Testis (tissue), 3 donors: ENCODE results near the gene IGSF6. TPM values are rescaled to one million over a fixed set of nuclear protein-coding genes. Genes with fewer than 3 reads are reported as not detected.

Experiments used
- DNase-seq: peaks from one replicate; pipeline ENCODE4 v3.0.0-alpha.2; 2019
- H3K27ac ChIP-seq, 2 donors: fragments of 200-600 bp; sonication (generic); one replicate each; pipeline ENCODE4 v1.5.1; 2019
- H3K27me3 ChIP-seq: fragments of 200-600 bp; sonication (generic); one replicate; pipeline ENCODE4 v1.5.1; 2019
- H3K36me3 ChIP-seq: fragments of 200-600 bp; sonication (generic); one replicate; pipeline ENCODE4 v1.5.1; 2017; ENCODE audit warnings: low read depth; ENCODE audit errors: missing control alignments
- H3K4me1 ChIP-seq: fragments of 200-600 bp; sonication (generic); one replicate; pipeline ENCODE4 v1.5.1; 2019
- H3K4me3 ChIP-seq, 2 donors: fragments of 200-600 bp; sonication (generic); one replicate each; pipeline ENCODE4 v1.5.1; 2017 to 2019
- H3K9me3 ChIP-seq: fragments of 200-600 bp; sonication (generic); one replicate; pipeline ENCODE4 v1.5.1; 2017
- CTCF ChIP-seq, 3 experiments: fragments of 450-650 bp in 2 of 3; fragments of 200-600 bp in 1 of 3; sonication (generic) in 1 of 3; IDR thresholded peaks; one replicate each; pipeline ENCODE4 v1.5.1; 2016 to 2019; ENCODE audit warnings: antibody characterized with exemption in 3 of 3, mild to moderate bottlenecking in 2 of 3, moderate library complexity in 1 of 3
- POLR2A ChIP-seq: fragments of 450-650 bp; IDR thresholded peaks from one replicate; pipeline ENCODE4 v1.6.1; 2017; ENCODE audit warnings: antibody characterized with exemption, mild to moderate bottlenecking, moderate library complexity
- WGBS, 2 donors: methylation state at CpG; one replicate each; pipeline ENCODE4 v1.1.5; 2018; 5-methylcytosine and 5-hydroxymethylcytosine counted together
- intact Hi-C: fragments of 100-400 bp; cut with DNase I; formaldehyde crosslinking; loops from one replicate; pipeline ENCODE4 v1.15.1; 2023; ENCODE audit warnings: low total_unique reads
- polyA plus RNA-seq: library from polyadenylated mRNA; stranded (reverse); fragments of 350-450 nt; fragmentation: Illumina TruSeq; extraction: RNeasy Lipid Tissue Mini Kit (QIAGEN cat#74804); gene quantifications from one replicate; pipeline ENCODE4 v1.2.3, GENCODE V29; 2014; ENCODE audit warnings: low read depth, low replicate concordance; ENCODE audit not compliant: insufficient read depth
- total RNA-seq, 2 donors: library from RNA; depleted of rRNA; stranded (reverse); fragments of >200 nt; gene quantifications; one replicate each; pipeline ENCODE4 v1.2.3, GENCODE V29; 2016

The IGSF6 gene
- total and polyA plus RNA-seq, 3 donors from 2014 or later, result 0.81 to 1.4 TPM; not detected in 1

- no peaks in the 10 kb centered on the region for H3K36me3 ChIP-seq
- intact Hi-C loops, result no loop called here
- no peak overlapping the region for H3K4me3 ChIP-seq
- no peaks in the 10 kb centered on the region for H3K27me3 ChIP-seq
- TF ChIP-seq POLR2A, result no peak
- TF ChIP-seq CTCF (IDR thresholded peaks at IDR 0.05), result no peak
- 88 to 93% methylated on average over 10 of the region's 10 CpGs for WGBS, 2 donors
- H3K27ac ChIP-seq, result no peak overlapping the region
- H3K4me1 ChIP-seq, result no peaks in the 10 kb centered on the region
- no peak for DNase-seq
- H3K9me3 ChIP-seq, result no peaks in the 10 kb centered on the region
These were observed 12.5 kb upstream of the IGSF6 start for GRCh38 chr16:21664801-21665492.

GRCh38 chr16:21663889-21664647 is 11.7 kb upstream of the IGSF6 start, which contains the start of gene OTOA:
Gene OTOA, plus strand, starts transcription at chr16:21663968. Its CDS starts 14,547 bp downstream, at chr16:21678515.
- intact Hi-C loops, result no loop called here
- 9 to 15% methylated on average over 20 to 45 of the region's 45 CpGs for WGBS, 2 donors
- Histone ChIP-seq H3K4me1 (no peaks in the 10 kb centered on the region), H3K27me3 (no peaks in the 10 kb centered on the region), H3K36me3 (no peaks in the 10 kb centered on the region), H3K27ac (no peak within 1 kb of the TSS), H3K9me3 (no peaks in the 10 kb centered on the region), H3K4me3 (peak within 1 kb of the TSS; percentile 26 to 36)
- TF ChIP-seq CTCF (IDR thresholded peaks at IDR 0.05), result no peak
- no peak for TF ChIP-seq POLR2A
- no peak for DNase-seq

GRCh38 chr16:21659124-21659523 is 6.7 kb upstream of the IGSF6 start:
- no peak for DNase-seq
- Histone ChIP-seq H3K27ac (no peak overlapping the region), H3K4me3 (no peak overlapping the region), H3K36me3 (no peaks in the 10 kb centered on the region), H3K4me1 (no peaks in the 10 kb centered on the region), H3K27me3 (no peaks in the 10 kb centered on the region), H3K9me3 (no peaks in the 10 kb centered on the region)
- WGBS, 2 donors, result 84 to 88% methylated on average over 4 of the region's 4 CpGs
- intact Hi-C loops, result no loop called here
- no peak for TF ChIP-seq POLR2A
- TF ChIP-seq CTCF (IDR thresholded peaks at IDR 0.05), result no peak

- 27 to 32% methylated on average over 4 of the region's 4 CpGs for WGBS, 2 donors
- Histone ChIP-seq H3K4me3 (no peak overlapping the region), H3K27me3 (no peaks in the 10 kb centered on the region), H3K27ac (no peak overlapping the region), H3K36me3 (no peaks in the 10 kb centered on the region), H3K9me3 (no peaks in the 10 kb centered on the region), H3K4me1 (no peaks in the 10 kb centered on the region)
- intact Hi-C loops, result no loop called here
- DNase-seq, result peak; percentile 36
- TF ChIP-seq POLR2A (no peak), CTCF (IDR thresholded peaks at IDR 0.05) (peak; percentile 52 to 86 (median 78))
These were observed 4.7 kb upstream of the IGSF6 start for GRCh38 chr16:21656795-21657768.
